Measurements from ENCODE around the gene UNCX.

DNA sequence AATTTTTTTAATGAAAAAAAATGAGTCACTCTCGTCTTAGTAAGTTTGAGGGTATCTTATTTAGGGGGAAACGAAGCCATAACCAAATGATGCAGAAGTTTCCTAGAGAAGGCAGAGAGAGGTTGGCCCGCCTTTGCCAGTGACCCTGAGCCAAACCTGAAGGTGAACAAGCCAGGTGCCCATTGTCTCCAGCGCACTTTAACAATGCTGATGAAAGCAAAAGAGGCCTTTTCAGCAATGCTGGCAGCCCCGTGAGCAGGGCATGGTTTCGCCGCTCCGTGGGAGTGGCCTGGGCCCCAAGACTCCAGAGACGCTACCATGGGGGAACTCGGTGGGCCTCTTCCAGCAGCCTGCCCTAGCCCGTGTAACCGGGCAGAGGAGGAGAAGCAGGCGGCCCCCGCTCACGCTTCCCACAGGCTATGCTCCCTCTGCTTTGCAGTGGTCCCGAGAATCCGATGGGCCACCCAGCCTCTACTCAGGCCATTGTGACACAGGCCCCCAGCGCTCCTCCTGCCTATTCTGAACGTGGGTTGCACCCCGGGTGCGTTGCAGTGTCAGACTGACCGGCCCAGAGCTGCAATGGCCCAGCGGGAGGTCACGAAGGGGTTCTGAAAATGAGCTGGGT lies 14.0 kb upstream of the UNCX start:
- no peak for TF ChIP-seq CTCF (IDR thresholded peaks at IDR 0.05)
- no peak for TF ChIP-seq POLR2AphosphoS5 (IDR thresholded peaks at IDR 0.05)
